ENCODE results near the gene STX16.

The STX16 gene, protein sequence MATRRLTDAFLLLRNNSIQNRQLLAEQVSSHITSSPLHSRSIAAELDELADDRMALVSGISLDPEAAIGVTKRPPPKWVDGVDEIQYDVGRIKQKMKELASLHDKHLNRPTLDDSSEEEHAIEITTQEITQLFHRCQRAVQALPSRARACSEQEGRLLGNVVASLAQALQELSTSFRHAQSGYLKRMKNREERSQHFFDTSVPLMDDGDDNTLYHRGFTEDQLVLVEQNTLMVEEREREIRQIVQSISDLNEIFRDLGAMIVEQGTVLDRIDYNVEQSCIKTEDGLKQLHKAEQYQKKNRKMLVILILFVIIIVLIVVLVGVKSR

DNA sequence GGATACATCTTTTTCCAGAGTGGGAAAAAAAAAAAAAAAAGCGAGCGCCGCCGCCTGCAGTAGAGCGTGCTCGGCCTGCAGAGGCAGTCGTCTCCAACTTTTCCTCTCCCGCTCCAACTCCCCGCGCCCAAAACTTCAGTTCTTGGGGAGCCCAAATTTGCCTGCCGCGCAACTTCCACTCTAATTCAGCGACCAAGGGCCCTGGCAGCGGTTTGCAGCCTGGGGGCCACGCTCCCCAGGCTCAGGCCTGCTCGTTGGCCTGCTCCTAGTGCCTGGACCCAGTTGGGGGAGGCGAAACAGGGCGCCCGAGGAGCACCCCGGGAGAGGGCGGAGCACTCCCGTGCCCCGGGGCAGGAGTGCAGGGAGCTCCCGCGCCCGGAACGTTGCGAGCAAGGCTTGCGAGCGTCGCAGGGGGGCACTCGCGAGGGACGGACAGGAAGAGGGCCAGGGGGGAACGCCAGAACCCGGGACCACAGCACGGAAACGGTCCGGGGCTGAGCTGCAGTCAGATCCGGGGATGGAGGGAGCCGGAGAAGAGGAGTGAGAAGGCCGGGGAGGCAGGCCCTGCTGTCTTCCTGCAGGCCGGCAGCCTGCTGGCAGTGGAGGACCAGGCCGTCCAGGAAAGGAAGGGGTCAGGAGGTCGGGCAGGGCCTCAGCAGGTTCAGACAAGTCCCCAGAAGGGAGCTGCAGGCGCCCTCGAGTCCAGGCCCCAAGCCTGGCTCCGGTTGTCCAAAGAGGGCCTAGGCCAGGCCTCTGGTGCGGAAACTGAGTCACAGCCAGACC is at the start of gene STX16:
TSS of gene STX16 (plus strand) at position 508 of the 783 bp plus-strand sequence. CDS start 724 bp downstream, outside the sequence.
- DNase-seq: peak; percentile 95

DNA sequence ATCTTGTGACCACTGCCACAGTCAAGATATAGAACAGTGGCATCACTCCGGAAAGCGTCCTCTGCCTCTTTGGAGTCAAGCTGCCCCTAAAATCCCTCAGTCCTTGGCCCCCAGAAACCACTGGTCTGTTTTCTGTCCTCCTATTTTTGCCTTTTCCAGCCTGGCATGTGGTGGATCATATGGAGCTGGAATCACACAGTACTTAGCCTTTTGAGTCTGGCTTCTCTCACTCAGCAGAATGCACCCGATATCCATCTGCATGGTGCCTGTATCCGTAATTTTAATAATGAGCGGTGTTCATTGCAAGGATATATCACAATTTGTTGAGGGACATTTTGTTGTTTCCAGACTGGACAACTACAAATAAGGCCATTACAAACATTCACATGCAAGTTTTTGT is 49.0 kb upstream of the STX16 start:
- no peak for DNase-seq

DNA sequence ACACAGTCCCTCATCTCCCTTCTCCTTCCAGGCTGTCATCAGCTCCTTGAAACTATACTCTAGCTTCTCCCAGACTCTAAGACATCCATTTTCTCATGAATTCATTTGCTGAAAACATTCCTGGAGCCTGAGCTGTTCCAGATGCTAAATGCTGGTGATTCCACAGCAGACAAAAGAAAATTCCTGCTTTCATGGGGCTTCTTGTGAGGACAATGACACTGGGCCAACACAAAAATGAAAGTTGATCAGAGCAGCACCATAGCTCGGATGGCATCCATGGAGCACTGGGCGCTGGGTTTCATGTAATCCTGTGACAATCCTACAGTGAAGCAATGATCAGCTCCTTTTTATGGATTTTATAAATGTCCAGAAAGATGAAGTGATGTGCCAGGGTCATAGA is 47.4 kb upstream of the STX16 start:
- DNase-seq: no peak

DNA sequence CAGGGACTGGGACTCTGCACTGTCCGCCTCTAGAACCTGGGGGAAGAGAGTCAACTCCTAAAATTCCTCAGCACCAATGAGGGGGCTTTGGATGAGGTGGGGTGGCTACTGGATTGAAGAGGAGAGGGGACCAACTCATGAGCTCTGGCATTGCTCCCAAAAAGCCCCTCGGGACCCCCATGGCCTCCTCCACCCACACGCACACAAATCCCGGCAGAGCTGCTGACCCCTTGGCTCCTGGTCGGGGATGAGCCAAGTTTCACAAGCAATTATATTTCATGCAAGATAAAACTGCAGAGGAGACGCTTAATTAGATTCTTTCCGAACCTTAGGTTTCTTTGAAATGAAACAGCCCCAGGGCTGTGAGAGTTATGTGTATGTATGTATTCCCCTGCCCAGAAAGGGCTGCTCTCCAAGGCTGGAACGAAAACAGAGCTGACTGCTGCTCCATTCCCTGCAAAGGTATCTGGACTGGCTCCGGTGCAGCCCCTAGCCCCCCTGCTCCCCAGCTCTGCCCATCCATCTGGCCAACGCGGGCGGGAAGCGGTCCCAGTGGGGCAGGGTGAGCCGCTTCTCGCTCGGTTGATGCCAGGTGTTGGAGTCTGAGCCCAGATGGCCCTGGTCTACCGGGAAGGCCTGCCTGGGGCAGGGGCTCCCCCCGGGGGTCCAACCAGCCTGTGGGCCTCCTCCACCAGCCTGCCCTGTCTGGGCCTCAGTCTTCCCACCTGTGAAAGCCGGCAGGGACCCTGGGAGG is 46.8 kb upstream of the STX16 start:
- no peak for DNase-seq

DNA sequence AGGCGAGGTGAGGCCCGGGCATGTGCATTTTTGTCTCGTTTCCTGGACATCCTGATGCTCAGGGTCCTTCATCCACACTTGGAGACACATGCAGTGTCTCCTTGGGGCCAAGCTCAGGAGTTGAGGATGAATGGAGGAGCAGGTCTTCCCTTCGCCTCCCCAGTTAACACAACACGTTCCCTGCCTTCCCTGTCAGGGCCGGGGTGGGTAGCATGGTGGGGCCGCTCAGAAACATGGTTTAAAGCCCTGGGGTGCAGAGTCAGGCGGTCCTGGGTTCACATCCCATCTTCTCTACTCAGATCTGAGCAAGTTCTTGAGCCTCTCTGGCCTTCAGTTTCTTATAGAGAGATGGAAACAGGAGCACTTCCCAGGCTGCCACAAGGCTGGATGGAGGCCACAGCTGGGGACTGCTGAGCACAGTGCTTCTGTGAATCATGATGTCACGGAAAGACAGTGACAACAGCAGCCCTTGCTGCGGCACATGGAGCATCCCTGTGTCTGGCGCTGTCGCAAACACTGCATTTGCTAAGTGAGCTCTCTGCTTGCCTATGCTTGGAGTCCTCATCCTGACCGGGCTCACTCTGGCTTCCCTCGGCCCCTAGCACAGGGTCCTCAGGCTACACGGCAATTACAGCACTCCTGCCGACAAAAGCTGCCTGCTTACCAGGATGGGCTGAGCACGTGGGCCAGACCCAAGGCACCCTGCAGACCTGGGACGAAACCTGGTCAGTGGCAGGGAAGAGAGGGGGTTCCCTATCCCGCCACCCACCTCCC is 45.6 kb upstream of the STX16 start:
- DNase-seq: no peak

DNA sequence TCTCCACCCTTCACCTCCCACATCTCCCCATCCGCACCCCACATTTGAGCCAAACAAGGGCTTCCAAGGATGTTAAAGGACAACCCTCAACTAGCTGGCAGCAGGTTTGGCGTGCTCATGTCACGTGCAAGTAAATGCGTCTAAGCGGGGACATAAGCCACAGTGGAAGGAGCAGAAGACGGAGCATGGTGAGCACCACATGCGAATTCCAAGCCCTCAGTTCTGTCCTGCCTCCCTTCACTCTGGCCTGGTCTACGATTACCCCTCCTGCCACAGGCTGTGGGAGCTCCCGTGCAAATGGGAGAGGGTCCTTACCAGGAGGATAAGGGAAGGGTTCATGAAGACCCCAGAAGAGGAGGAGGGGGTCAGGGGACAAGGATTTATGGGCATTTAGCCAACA is 44.9 kb upstream of the STX16 start:
- no peak for DNase-seq

DNA sequence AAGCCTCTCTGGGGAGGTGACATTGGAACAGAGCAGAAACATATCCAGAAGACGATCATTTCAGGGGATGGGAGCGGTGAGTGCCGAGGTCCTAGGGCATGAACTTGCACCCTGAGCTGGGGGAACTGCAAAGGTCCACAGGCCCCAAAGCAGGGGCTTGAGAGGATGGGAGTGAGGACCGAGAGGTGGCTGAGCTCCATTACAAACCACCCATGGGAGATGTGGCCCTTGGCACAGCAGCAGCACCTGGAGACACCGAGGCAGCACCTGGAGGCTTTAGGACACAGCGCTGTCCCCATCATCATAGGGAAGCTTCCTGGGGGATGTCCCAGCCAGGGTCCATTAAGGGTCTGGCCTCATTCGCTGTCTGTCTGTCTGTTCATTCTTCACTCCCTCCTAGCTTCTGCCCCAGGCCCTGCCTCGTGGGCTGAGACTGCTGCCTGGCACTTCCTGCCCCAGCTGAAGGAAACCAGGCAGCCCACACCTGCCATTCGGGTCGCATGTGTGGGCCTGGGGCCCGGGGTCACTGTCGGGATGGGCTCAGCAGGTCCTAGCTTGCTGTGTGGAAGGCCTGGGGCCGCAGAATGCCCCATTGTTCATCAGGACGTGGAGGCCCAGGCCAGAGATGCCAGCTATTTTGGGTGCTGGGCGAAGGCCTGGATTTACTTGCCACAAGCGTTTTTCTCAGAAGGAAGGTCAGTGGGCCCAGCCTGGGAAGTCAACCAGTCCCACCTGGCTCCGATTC is 42.8 kb upstream of the STX16 start:
- no peak for DNase-seq

DNA sequence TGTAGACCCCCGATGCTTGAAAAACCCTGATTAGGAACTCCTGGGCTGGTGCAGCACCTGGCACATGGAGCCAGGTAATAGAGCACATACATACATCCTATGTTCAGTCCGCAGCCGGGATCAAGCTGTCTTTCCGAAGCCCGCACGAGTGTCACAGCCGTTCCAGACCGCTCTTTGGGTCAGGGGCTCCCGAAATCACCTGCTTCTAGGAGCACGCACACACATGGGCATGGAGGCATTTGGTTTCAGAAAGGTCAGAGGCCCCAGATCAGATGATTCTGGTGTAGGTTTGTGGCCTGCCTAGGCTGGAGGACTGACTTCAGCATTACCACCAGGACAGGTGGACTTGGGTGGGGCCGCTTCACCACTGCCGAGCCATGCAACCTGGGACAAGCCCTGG is 42.1 kb upstream of the STX16 start:
- no peak for DNase-seq

DNA sequence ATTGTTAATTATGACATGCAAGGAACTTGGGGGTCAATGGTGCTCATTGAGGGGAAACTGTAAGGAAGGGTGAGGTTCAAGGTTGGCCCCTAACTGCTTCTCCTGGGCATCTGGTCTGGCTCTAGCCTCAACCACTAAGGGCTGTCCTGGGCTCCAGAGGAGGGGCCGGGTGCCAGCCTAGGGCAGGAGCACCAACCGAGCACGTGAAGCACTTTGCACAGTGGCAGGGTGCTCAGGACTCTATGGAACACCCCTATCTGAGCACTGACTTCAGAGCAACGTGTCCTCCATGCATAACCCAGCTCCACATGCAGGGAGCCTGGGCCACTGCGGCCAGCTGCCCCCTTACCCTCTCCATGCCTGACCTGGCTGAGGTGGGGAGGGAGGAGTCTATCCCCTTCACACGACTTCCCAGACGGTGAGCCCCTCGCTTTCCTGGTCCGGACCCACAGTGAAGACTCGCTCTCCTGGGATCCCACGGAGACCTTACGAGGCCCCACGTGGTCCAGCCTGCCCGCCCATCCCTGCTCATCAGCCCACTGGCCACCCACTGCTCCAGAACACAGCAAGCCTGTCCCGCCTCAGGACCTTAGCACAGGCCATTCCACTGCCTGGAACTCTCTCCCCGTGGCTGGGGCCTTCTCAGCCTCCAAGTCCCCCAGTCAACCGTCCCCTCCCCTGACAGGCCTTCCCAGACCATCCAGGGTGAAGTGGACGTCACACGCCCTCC is 40.8 kb upstream of the STX16 start:
- no peak for DNase-seq

DNA sequence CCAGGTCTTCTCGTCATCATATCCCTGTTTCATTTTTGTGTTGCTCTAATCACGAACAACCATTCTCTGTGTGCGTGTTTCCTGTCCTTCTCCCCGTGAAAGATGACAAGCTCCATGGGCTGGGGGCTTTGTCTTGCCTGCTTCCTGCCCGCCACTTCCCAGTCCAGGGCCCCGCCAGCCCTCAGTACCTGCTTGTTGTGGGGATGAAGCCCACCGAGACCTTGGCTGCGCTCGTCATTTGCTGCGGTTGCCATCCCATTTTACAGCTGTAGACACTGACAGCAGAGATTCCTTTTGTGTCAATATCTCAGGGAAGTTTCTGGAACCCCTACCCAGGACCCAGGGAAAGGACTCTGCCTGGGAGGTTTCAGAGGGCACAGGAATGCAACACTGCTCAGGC is 40.3 kb upstream of the STX16 start:
- no peak for DNase-seq

DNA sequence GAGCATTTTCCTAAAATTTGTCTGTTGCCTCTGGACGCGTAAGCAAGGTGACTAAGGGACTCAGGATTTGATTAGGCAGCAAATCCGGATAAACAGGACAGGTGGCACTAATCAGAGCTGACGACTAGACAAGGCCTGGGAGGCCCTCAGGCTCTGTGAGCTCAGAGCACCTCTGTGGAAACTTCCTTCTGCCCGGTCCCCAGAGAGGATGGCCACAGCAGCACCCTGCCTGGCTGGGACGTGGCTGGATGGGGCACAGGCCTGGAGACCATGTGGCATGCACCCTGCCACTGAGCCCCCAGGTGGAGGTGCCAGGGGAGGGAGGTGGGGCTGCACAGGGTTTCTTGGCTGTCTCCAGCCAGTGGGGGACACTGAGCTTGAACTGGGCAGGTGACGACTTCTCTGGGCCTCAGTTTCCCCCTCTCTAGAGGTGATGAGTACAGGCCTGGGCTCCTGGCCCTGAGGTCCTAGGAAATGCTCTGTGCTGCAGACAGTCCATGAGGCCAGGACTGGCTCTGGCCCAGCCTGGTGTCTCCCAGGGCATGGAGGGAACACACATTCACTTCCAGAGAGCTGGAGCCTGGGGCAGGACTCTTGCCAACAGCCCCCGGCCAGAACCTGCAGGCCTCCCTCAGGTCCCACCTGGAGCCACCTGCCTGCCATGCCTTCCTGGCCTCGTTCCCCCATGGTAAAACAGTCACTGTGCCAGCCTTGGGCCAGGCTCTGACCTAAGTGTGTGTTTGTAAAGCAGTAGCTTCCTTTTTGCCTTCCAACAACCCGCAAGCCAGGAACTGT is 39.6 kb upstream of the STX16 start:
- no peak for DNase-seq

DNA sequence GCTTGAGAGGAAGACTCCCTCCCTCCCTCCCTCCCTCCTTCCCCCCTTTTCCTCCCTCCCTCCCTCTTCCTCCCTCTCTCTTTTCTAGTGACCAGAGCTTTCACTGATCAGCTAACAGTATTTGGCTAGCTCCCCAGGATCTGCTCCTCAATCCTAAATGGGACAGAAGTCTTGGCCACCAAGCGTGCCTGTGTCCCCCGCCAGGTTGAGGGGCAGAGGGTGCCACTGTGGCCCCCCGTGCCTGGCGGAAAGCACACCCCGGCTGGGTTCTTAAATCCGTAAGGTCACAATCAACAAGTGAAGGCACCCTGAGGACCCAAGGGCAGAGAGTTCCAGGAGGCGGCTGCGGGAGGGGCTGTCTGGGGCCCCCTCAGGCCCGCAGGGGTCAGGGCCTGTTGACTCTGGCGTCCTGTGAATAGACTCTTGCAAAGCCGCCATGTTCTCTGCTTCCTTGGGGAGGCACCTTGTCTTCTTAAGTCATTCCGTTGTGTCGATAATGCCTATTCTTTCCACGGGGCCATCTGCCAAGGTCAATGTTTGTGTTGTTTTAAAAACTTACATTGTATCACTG is 38.9 kb upstream of the STX16 start:
- DNase-seq: no peak

DNA sequence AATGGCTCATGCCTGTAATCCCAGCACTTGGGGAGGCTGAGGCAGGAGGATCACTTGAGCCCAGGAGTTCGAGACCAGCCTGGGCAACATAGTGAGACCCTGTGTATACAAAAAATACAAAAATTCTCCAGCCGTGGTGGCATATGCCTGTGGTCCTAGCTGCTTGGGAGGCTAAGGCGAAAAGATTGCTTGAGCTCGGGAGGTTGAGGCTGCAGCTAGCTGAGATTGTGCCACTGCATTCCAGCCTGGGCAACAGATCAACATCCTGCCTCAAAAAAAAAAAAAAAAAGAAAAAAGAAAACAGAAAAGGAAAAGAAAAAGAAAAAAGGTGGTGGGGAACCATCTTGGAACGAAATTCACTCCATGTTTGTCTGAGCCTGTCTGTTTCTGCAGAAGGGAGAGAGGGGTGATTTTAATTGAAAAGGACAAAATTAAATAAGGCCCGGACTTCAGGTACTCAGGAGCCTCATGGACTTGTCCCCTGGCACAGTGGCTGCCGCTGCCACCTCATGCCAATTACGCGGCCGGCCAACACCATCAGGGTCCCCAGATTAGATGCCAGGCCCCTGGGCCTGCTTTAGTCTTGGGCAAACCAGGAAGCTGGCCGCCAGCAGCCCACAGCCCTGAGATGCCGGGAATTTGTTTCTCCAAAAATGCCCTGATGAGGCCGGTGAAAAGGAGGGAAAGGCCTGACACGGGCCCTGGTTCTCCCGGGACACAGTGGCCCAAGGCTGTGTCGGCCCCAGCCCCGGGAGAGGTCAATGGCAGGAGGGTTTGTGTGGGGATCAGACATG is 37.8 kb upstream of the STX16 start:
- DNase-seq: no peak

DNA sequence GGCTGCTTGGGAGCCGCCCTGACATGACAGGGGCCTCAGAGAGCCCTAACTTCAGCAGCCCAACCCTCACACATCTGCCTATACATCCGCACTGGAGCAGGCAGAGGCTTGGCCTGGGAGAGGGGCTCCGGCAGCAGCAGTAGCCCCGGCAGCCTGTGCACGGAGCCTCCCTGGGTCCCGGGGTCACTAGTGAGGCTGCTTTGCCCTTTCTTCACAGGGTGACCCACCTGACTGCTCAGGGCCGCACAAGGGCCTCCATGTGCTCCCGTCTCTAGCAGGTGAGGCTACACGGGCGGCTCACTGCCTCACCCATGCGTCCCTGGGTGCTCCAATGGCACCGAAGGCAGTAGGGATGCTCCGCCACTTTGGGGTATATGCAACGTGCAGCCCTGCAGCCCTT is 36.7 kb upstream of the STX16 start:
- DNase-seq: no peak

DNA sequence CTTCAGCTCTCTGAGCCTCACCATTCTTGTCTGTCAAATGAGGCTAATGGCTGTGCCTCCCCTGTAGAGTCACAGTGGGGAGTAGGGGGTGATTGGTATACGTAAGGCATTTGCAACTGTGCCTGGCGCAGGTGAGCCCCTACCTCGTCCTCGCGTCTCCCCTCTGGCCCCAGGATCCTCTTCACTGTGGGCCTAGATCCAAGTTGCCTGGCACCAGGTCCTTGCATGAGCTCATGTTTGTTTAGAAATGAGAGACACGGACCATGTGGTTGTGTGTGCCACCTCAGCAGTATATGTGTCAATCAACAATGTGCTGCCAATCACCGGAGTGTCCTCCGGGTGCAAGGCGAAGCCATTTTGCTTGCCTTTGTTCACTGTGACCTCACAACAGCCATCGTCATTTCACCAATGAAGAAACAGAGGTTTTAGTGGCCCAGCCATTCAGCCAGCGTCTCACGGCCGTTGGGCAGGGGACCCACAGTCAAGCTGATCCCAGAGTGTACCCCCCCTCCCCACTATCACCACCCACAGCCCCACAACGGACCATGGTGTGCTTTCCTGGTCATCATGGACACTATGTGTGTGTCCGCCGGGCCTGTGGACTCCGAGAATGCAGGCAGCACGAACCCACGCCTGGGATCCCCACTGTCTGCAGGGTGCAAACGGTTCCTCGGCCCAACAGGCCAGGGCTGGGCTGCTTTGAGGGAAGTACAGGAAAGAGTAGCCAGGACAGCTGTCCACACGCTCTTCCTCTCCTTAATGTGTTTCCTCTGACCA is 35.9 kb upstream of the STX16 start:
- DNase-seq: no peak

DNA sequence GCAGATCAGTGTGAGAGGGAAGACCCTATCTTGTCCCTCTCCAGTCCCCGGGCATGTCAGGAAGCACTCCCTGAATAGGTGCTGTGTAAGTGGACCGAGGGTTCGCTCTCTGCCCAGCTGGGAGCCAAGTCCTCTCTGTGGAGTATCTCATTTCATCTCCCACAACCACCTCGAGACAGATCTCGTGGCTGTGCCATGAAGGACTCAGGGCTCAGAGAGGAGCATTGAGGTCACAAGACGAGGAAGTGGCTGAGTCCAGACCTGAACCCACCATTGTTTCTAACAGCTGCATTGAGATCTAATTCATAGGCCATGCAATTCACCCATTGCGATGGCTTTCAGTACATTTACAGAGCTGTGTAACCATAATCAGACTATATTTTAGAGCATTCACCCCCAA is 34.7 kb upstream of the STX16 start:
- no peak for DNase-seq

DNA sequence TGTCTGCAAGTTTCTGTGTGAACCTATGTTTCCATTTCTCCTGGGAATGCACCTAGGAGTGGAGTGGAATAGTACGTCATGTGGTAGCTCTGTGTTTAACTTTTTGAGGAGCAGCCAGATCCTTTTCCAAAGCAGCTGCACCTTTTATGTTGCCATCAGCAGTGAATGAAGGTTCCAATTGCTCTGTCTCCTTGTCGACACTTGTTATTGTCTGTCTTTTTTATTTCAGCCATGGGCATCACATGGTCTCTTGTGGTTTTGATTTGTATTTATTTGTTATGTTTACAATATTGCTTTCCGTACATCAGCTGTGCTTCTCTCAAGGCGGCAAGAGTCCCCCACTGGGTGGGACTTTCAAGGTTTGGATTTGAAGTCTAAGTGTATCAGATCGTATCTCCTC is 33.9 kb upstream of the STX16 start:
- DNase-seq: no peak

DNA sequence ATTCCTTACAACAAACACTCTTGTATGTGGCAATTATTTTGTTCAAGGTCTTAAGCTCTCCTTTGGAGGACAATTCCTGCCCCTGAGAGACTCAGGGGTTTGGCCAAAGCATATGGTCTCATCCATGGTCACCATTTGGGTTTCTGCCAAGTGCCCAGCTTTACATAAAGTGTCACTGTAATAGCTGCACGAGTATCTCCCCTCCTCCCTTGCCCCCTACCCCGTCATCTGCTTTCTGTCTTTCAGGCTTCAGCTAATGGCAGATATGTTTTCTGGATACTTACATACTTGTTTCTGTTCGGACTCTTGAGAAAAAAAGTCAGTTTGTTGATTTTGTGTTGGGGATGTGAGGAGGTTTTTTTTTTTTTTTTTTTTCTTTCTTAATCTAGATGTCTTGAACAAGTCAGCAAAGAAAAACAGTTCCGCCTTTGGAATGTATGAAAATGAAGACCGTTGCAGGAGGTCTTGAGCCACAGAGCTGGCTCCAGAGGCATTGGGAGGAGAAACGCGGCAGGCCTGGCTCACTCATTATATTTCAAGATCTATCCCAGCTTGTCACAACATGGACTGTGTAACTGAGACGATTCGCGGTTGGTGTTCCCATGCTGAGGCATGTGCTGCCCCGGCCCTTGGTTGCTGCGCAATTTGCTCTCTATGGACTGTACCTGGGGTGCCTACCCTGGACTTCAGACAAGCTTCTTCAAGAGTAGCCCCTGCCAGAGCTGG is 32.6 kb upstream of the STX16 start:
- DNase-seq: no peak

Measured in activated effector memory CD4-positive, alpha-beta T cell treated with anti-CD3 and anti-CD28 coated beads, Interleukin-2, amount 50 U/mL, for 16 hours (primary cell).